B cell (primary cell): ENCODE data around the gene BMAL2. TPM values are rescaled to one million over a fixed set of nuclear protein-coding genes. Genes with fewer than 3 reads are reported as not detected.

Experiments
- ATAC-seq: fragments of 200-7000 bp; cut with Tn5 transposase; one replicate; pipeline ENCODE4 v1.10.0; 2021; ENCODE audit warnings: low read depth, mild to moderate bottlenecking, moderate number of reproducible peaks, moderate library complexity
- CTCF ChIA-PET: fragments of 350-600 bp; sonication (Branson Sonifier 250); formaldehyde crosslinking; loops from one replicate; lab custom pipeline; 2021; ENCODE audit warnings: antibody characterized with exemption, inconsistent platforms; lab: Charles Lee
- POLR2A ChIA-PET: fragments of 350-600 bp; sonication (Branson Sonifier 250); formaldehyde crosslinking; loops from one replicate; lab custom pipeline; 2021; ENCODE audit warnings: antibody characterized with exemption; lab: Charles Lee
- DNase-seq: peaks from one replicate; pipeline ENCODE4 v3.0.0; 2013
- H2AFZ ChIP-seq: 2 replicates; pipeline ENCODE4 v1.6.1; 2012; ENCODE audit warnings: mild to moderate bottlenecking, low read depth, low read length; ENCODE audit not compliant: insufficient read depth, poor library complexity, severe bottlenecking
- H3K27ac ChIP-seq, 2 donors: 1 replicate in 1 of 2; 2 replicates in 1 of 2; pipeline ENCODE4 v1.5.1; 2012 to 2013; ENCODE audit warnings: low read length in 2 of 2, mild to moderate bottlenecking in 2 of 2, moderate library complexity in 1 of 2
- H3K27me3 ChIP-seq, 4 experiments: fragments of 200-600 bp in 1 of 4; sonication (generic) in 1 of 4; replicated peaks in 1 of 4; 1 replicate in 2 of 4; 2 replicates in 2 of 4; pipeline versions ENCODE4 v1.6.1 to v1.7.0; 2013 to 2016; ENCODE audit warnings: low read length in 3 of 4, mild to moderate bottlenecking in 2 of 4, mixed read lengths in 1 of 4, moderate library complexity in 1 of 4; ENCODE audit not compliant: insufficient read depth in 4 of 4, control insufficient read depth in 3 of 4; ENCODE audit errors: control extremely low read depth in 1 of 4
- H3K36me3 ChIP-seq, 2 experiments: replicated peaks in 1 of 2; 1 replicate in 1 of 2; 2 replicates in 1 of 2; pipeline versions ENCODE4 v1.6.1 to v1.7.1; 2013; ENCODE audit warnings: low read length in 1 of 2; ENCODE audit not compliant: insufficient read depth in 2 of 2, control insufficient read depth in 1 of 2; ENCODE audit errors: control extremely low read depth in 1 of 2, extremely low read depth in 1 of 2
- H3K4me1 ChIP-seq, 2 donors: fragments of 200-600 bp in 1 of 2; sonication (generic) in 1 of 2; 1 replicate in 1 of 2; 2 replicates in 1 of 2; pipeline versions ENCODE4 v1.5.1 to v1.6.1; 2013 to 2017; ENCODE audit warnings: low read length in 2 of 2; ENCODE audit not compliant: control insufficient read depth in 2 of 2, insufficient read depth in 2 of 2
- H3K4me2 ChIP-seq: replicated peaks from 2 replicates; pipeline ENCODE3; 2012; ENCODE audit warnings: mild to moderate bottlenecking, low read depth, low read length; ENCODE audit not compliant: poor library complexity, severe bottlenecking
- H3K4me3 ChIP-seq, 5 experiments: fragments of 200-600 bp in 1 of 5; sonication (generic) in 1 of 5; 1 replicate in 3 of 5; 2 replicates in 2 of 5; pipeline versions ENCODE4 v1.5.1 to v1.7.0; 2011 to 2016; ENCODE audit warnings: low read length in 4 of 5, mild to moderate bottlenecking in 4 of 5, low read depth in 2 of 5, control low read depth in 1 of 5, moderate library complexity in 1 of 5; ENCODE audit not compliant: insufficient read depth in 1 of 5; ENCODE audit errors: control extremely low read depth in 1 of 5, extremely low read depth in 1 of 5
- H3K79me2 ChIP-seq: fragments of 200-600 bp; sonication (generic); one replicate; pipeline ENCODE4 v1.6.0; 2016; ENCODE audit warnings: low read length; ENCODE audit not compliant: control insufficient read depth, insufficient read depth
- H3K9ac ChIP-seq: fragments of 200-600 bp; sonication (generic); 2 replicates; pipeline ENCODE4 v1.6.1; 2017; ENCODE audit warnings: mild to moderate bottlenecking, low read length, moderate library complexity
- H3K9me3 ChIP-seq, 3 donors: one replicate each; pipeline versions ENCODE4 v1.6.1 to v1.7.1; 2013; ENCODE audit warnings: low read length in 2 of 3; ENCODE audit not compliant: control insufficient read depth in 2 of 3, insufficient read depth in 1 of 3; ENCODE audit errors: control extremely low read depth in 1 of 3
- H4K20me1 ChIP-seq: 2 replicates; pipeline ENCODE4 v1.6.0; 2012; ENCODE audit warnings: mild to moderate bottlenecking, low read length; ENCODE audit not compliant: insufficient read depth, control insufficient read depth, poor library complexity, severe bottlenecking
- H3K27ac Mint-ChIP-seq: one replicate; pipeline ENCODE4 v1.8.0; 2021; ENCODE audit warnings: mixed read lengths
- H3K27me3 Mint-ChIP-seq: one replicate; pipeline ENCODE4 v1.8.0; 2021; ENCODE audit warnings: mixed read lengths
- H3K4me1 Mint-ChIP-seq: one replicate; pipeline ENCODE4 v1.8.0; 2021; ENCODE audit warnings: mixed read lengths
- H3K4me3 Mint-ChIP-seq: one replicate; pipeline ENCODE4 v1.8.0; 2021; ENCODE audit warnings: mixed read lengths
- H3K9me3 Mint-ChIP-seq: one replicate; pipeline ENCODE4 v1.8.0; 2022; ENCODE audit warnings: mixed read lengths; ENCODE audit not compliant: insufficient read depth
- CTCF ChIP-seq: fragments of 200-600 bp; IDR thresholded peaks from one replicate; pipeline ENCODE4 v1.8.0; 2022; ENCODE audit warnings: antibody characterized with exemption, mild to moderate bottlenecking
- EZH2 ChIP-seq: IDR thresholded peaks from 2 replicates; pipeline ENCODE4 v1.6.1; 2012; ENCODE audit warnings: borderline replicate concordance, low read depth, mild to moderate bottlenecking, moderate library complexity, low read length; ENCODE audit not compliant: insufficient read depth, poor library complexity, severe bottlenecking
- WGBS: methylation state at CpG from one replicate; pipeline ENCODE4 v1.1.5; 2013; ENCODE audit warnings: missing lambda C conversion rate; ENCODE audit not compliant: insufficient coverage; 5-methylcytosine and 5-hydroxymethylcytosine counted together
- intact Hi-C: fragments of 100-400 bp; cut with micrococcal nuclease; formaldehyde crosslinking; loops from one replicate; pipeline ENCODE4 v1.10.0; 2022
- polyA plus RNA-seq: library from polyadenylated mRNA; depleted of rRNA; stranded (reverse); fragments of >200 nt; gene quantifications from 2 replicates; pipeline ENCODE4 v1.2.3, GENCODE V29; 2012
- total RNA-seq, 2 donors: library from RNA; stranded (reverse); fragments of 120-200 nt in 1 of 2; gene quantifications; 1 replicate in 1 of 2; 2 replicates in 1 of 2; pipeline versions ENCODE4 v1.2.3 to v1.2.4, GENCODE V29; 2013 to 2022

BMAL2 gene
- total and polyA plus RNA-seq, 2 donors (not counting 1 experiment from before 2014, with no cell fraction given): 0.30 to 2.8 TPM

- TF ChIP-seq CTCF (no peak), EZH2 (no peak)
- no peak overlapping the region for H3K27ac ChIP-seq
- POLR2A ChIA-PET: no interaction called here
- H3K4me1 ChIP-seq: peaks cover 0 to 3% of the 10 kb centered on the region in 2 donors
- intact Hi-C loops: no loop called here
- Mint-ChIP-seq H3K27ac (no peak overlapping the region), H3K9me3 (no peaks in the 10 kb centered on the region), H3K4me3 (no peak overlapping the region), H3K4me1 (peaks cover 17% of the 10 kb centered on the region), H3K27me3 (no peaks in the 10 kb centered on the region)
- H3K4me2 ChIP-seq: no peak overlapping the region
- H3K27me3 ChIP-seq: no peaks in the 10 kb centered on the region
- no peaks in the 10 kb centered on the region for H4K20me1 ChIP-seq
- H3K36me3 ChIP-seq: peaks cover 0 to 2% of the 10 kb centered on the region in 2 experiments
- H3K79me2 ChIP-seq: no peaks in the 10 kb centered on the region
- no peak overlapping the region for H3K4me3 ChIP-seq
- ATAC-seq (no peak), DNase-seq (no peak)
- no peak overlapping the region for H3K9ac ChIP-seq
- WGBS: 89% methylated on average over 1 of the region's 2 CpGs
- no peaks in the 10 kb centered on the region for H3K9me3 ChIP-seq
- H2AFZ ChIP-seq: no peak overlapping the region
- CTCF ChIA-PET: interaction anchor here (1.3 to 3.7 kb wide), 2 partner anchors 12 to 21 kb away, joined by 3 to 13 read pairs; no protein-coding TSS in a partner anchor
These were observed 47.9 kb upstream of the BMAL2 start for GRCh38 chr12:27284751-27285150.

- Histone ChIP-seq H3K27ac (no peak overlapping the region), H3K36me3 (peaks cover 0 to 2% of the 10 kb centered on the region in 2 experiments), H3K27me3 (no peaks in the 10 kb centered on the region), H3K4me3 (no peak overlapping the region), H4K20me1 (no peaks in the 10 kb centered on the region), H3K9me3 (no peaks in the 10 kb centered on the region), H2AFZ (no peak overlapping the region), H3K4me1 (peaks cover 3 to 7% of the 10 kb centered on the region in 2 donors), H3K79me2 (peaks cover 3% of the 10 kb centered on the region), H3K9ac (no peak overlapping the region), H3K4me2 (no peak overlapping the region)
- CTCF ChIA-PET: interaction anchor here (1.3 to 3.7 kb wide), 2 partner anchors 12 to 20 kb away, joined by 3 to 13 read pairs; no protein-coding TSS in a partner anchor
- no peak overlapping the region for H3K27ac Mint-ChIP-seq
- WGBS: no CpG with 5 or more reads among the region's 1 CpG
- H3K9me3 Mint-ChIP-seq: no peaks in the 10 kb centered on the region
- POLR2A ChIA-PET: no interaction called here
- intact Hi-C loops: no loop called here
- H3K4me3 Mint-ChIP-seq: no peak overlapping the region
- ATAC-seq: no peak
- no peak for TF ChIP-seq CTCF
- no peak for TF ChIP-seq EZH2
- no peaks in the 10 kb centered on the region for H3K27me3 Mint-ChIP-seq
- no peak for DNase-seq
- peaks cover 20% of the 10 kb centered on the region for H3K4me1 Mint-ChIP-seq
These were observed 47.2 kb upstream of the BMAL2 start for GRCh38 chr12:27285403-27285802.
